Endodermal cell (in vitro differentiated cells): ENCODE results near the gene SELENOM. TPM values are rescaled to one million over a fixed set of nuclear protein-coding genes. Genes with fewer than 3 reads are reported as not detected.

ENCODE experiments used
- DNase-seq: peaks from one replicate; pipeline ENCODE4 v3.0.0-alpha.2; 2017
- H3K27ac ChIP-seq: 2 replicates; pipeline ENCODE4 v1.5.1; 2013; ENCODE audit warnings: mild to moderate bottlenecking, low read depth, low read length, moderate library complexity
- H3K27me3 ChIP-seq: 2 replicates; pipeline ENCODE4 v1.6.1; 2013; ENCODE audit warnings: mild to moderate bottlenecking, low read length, moderate library complexity; ENCODE audit not compliant: insufficient read depth, control insufficient read depth, poor library complexity, severe bottlenecking
- H3K36me3 ChIP-seq: 2 replicates; pipeline ENCODE4 v1.7.0; 2013; ENCODE audit warnings: mild to moderate bottlenecking, low read length, moderate library complexity; ENCODE audit not compliant: control insufficient read depth, insufficient read depth
- H3K4me1 ChIP-seq: one replicate; pipeline ENCODE4 v1.7.0; 2013; ENCODE audit warnings: low read length; ENCODE audit not compliant: control insufficient read depth, insufficient read depth
- H3K4me3 ChIP-seq: 2 replicates; pipeline ENCODE4 v1.5.1; 2013; ENCODE audit warnings: mild to moderate bottlenecking, low read length, moderate library complexity
- H3K9ac ChIP-seq: 2 replicates; pipeline ENCODE4 v1.6.1; 2013; ENCODE audit warnings: mild to moderate bottlenecking, low read length, moderate library complexity; ENCODE audit not compliant: poor library complexity, severe bottlenecking; ENCODE audit errors: extremely low read depth
- H3K9me3 ChIP-seq: 2 replicates; pipeline ENCODE4 v1.6.1; 2013; ENCODE audit warnings: mild to moderate bottlenecking, low read length, moderate library complexity; ENCODE audit not compliant: control insufficient read depth
- H3K27ac Mint-ChIP-seq: 2 replicates; pipeline ENCODE4 v1.8.0; 2020; ENCODE audit warnings: mixed read lengths
- H3K27me3 Mint-ChIP-seq: 2 replicates; pipeline ENCODE4 v1.8.0; 2021; ENCODE audit warnings: mild to moderate bottlenecking, mixed read lengths; ENCODE audit not compliant: insufficient read depth
- H3K36me3 Mint-ChIP-seq: 2 replicates; pipeline ENCODE4 v1.8.0; 2020; ENCODE audit warnings: low read depth, mixed read lengths
- H3K4me1 Mint-ChIP-seq: 2 replicates; pipeline ENCODE4 v1.8.0; 2020; ENCODE audit warnings: mixed read lengths
- H3K4me3 Mint-ChIP-seq: 2 replicates; pipeline ENCODE4 v1.8.0; 2020; ENCODE audit warnings: mild to moderate bottlenecking, moderate library complexity, mixed read lengths
- H3K9me3 Mint-ChIP-seq: 2 replicates; pipeline ENCODE4 v1.8.0; 2020; ENCODE audit warnings: mild to moderate bottlenecking, mixed read lengths
- CTCF ChIP-seq: fragments of 200-600 bp; sonication (generic); conservative IDR thresholded peaks from 2 replicates; pipeline ENCODE4 v1.5.0; 2021; ENCODE audit warnings: antibody characterized with exemption, mild to moderate bottlenecking
- WGBS, 2 experiments: methylation state at CpG; one replicate each; pipeline versions ENCODE4 v1.1.5 to v1.1.7; 2013; ENCODE audit warnings: missing lambda C conversion rate in 2 of 2, mixed read lengths in 1 of 2; ENCODE audit not compliant: insufficient coverage in 1 of 2, insufficient read length in 1 of 2; 5-methylcytosine and 5-hydroxymethylcytosine counted together
- total RNA-seq, 2 donors: library from RNA; stranded (reverse); fragmentation: NEBNext Ultra II Directional in 1 of 2; extraction: Animal tissue kit (Norgen Biotek cat#: 25700) in 1 of 2; gene quantifications; 2 replicates in 1 of 2; 3 replicates in 1 of 2; pipeline ENCODE4 v1.2.1, GENCODE V29; 2021

Gene SELENOM
- total RNA-seq, 2 donors from 2014 or later, result 8.0 to 10.4 TPM

GRCh38 chr22:31122196-31122531 lies 14.8 kb upstream of the SELENOM start:
- no peak overlapping the region for H3K27ac ChIP-seq
- no peak overlapping the region for H3K27ac Mint-ChIP-seq

DNA sequence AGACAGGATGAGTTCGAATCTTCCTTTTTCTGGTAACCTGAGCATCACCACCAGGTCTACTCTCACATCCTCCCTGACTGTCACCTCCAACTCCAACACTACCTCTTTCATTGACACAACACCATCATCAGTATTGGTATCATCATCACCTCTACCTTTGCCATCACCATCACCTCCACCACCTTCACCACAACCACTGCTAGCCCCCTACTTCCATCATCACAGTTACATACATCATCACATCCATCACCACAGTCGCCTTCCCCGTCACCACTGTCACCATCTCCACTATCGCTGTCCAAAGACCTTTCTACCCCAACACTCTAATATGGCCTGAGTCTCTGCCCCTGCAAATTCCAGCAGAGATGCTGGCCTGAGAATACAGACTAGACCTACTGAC lies 14.0 kb upstream of the SELENOM start:
- DNase-seq, result no peak
- Histone ChIP-seq H3K9ac (no peak overlapping the region), H3K27me3 (no peaks in the 10 kb centered on the region), H3K9me3 (no peaks in the 10 kb centered on the region), H3K4me3 (no peak overlapping the region), H3K27ac (no peak overlapping the region), H3K4me1 (no peaks in the 10 kb centered on the region), H3K36me3 (no peaks in the 10 kb centered on the region)
- WGBS, 2 experiments, result 94 to 97% methylated on average over 4 of the region's 4 CpGs
- no peak for TF ChIP-seq CTCF
- H3K9me3 Mint-ChIP-seq, result no peaks in the 10 kb centered on the region
- no peaks in the 10 kb centered on the region for H3K4me1 Mint-ChIP-seq
- H3K4me3 Mint-ChIP-seq, result no peak overlapping the region
- no peaks in the 10 kb centered on the region for H3K36me3 Mint-ChIP-seq
- peaks cover 11% of the 10 kb centered on the region for H3K27me3 Mint-ChIP-seq
- no peak overlapping the region for H3K27ac Mint-ChIP-seq

More at GRCh38 chr22:31122196-31122531, 14.8 kb upstream of the SELENOM start:
- Mint-ChIP-seq H3K4me3 (no peak overlapping the region), H3K27me3 (peaks cover 11% of the 10 kb centered on the region), H3K9me3 (no peaks in the 10 kb centered on the region), H3K4me1 (no peaks in the 10 kb centered on the region), H3K36me3 (no peaks in the 10 kb centered on the region)
- Histone ChIP-seq H3K4me1 (no peaks in the 10 kb centered on the region), H3K27me3 (no peaks in the 10 kb centered on the region), H3K9ac (no peak overlapping the region), H3K9me3 (no peaks in the 10 kb centered on the region), H3K4me3 (no peak overlapping the region), H3K36me3 (no peaks in the 10 kb centered on the region)
- TF ChIP-seq CTCF, result no peak
- DNase-seq, result no peak
- WGBS, 2 experiments, result 100% methylated on average over 2 of the region's 2 CpGs

- TF ChIP-seq CTCF, result no peak
- peak; percentile 51 for DNase-seq
- H3K36me3 ChIP-seq, result no peaks in the 10 kb centered on the region
- no peaks in the 10 kb centered on the region for H3K9me3 ChIP-seq
- 88 to 100% methylated on average over 1 of the region's 1 CpG for WGBS, 2 experiments
- Mint-ChIP-seq H3K4me1 (no peaks in the 10 kb centered on the region), H3K36me3 (no peaks in the 10 kb centered on the region), H3K27me3 (peaks cover 11% of the 10 kb centered on the region), H3K4me3 (no peak overlapping the region), H3K9me3 (no peaks in the 10 kb centered on the region), H3K27ac (no peak overlapping the region)
- H3K27me3 ChIP-seq, result no peaks in the 10 kb centered on the region
- no peaks in the 10 kb centered on the region for H3K4me1 ChIP-seq
- H3K27ac ChIP-seq, result no peak overlapping the region
- H3K9ac ChIP-seq, result no peak overlapping the region
- H3K4me3 ChIP-seq, result no peak overlapping the region
Observed at GRCh38 chr22:31120642-31121041, 13.3 kb upstream of the SELENOM start.
